IMR-90 (cell line): ENCODE results near the gene CYTH4. TPM values are rescaled to one million over a fixed set of nuclear protein-coding genes. Genes with fewer than 3 reads are reported as not detected.

ENCODE experiments used
- ATAC-seq: fragments of 200-7000 bp; cut with Tn5 transposase; 2 replicates; pipeline ENCODE4 v1.9.1; 2020; ENCODE audit warnings: low read depth, mild to moderate bottlenecking, moderate library complexity
- BruUV-seq: library from RNA; stranded (reverse); fragments of 400-500 nt; replicated peaks from 2 replicates; lab custom pipeline; 2021; lab: Mats Ljungman, UMichigan
- CTCF ChIA-PET: fragments of 300-600 bp; formaldehyde crosslinking; extraction: SDS; loops from one replicate; lab custom pipeline; 2021; ENCODE audit warnings: antibody characterized with exemption; lab: Yijun Ruan, JAX
- POLR2A ChIA-PET: fragments of 300-600 bp; sonication (Branson Sonifier 250); formaldehyde crosslinking; loops from one replicate; lab custom pipeline; 2022; ENCODE audit warnings: antibody characterized with exemption; ENCODE audit not compliant: unreplicated experiment; lab: Charles Lee
- DNase-seq: peaks from one replicate; pipeline ENCODE4 v3.0.0; 2013
- H2AFZ ChIP-seq: replicated peaks from 2 replicates; pipeline ENCODE3; 2013; ENCODE audit warnings: low read length, mild to moderate bottlenecking; ENCODE audit not compliant: poor library complexity
- H2AK5ac ChIP-seq: 2 replicates; pipeline ENCODE4 v1.6.1; 2013; ENCODE audit warnings: low read depth, low read length, inconsistent platforms
- H2AK9ac ChIP-seq: replicated peaks from 2 replicates; pipeline ENCODE3; 2013; ENCODE audit warnings: mild to moderate bottlenecking, low read depth, low read length, moderate library complexity; ENCODE audit not compliant: poor library complexity
- H2BK120ac ChIP-seq: 2 replicates; pipeline ENCODE4 v1.6.1; 2013; ENCODE audit warnings: low read depth, low read length, inconsistent platforms
- H2BK15ac ChIP-seq: 3 replicates; pipeline ENCODE4 v1.6.1; 2013; ENCODE audit warnings: low read depth, low read length, inconsistent platforms
- H2BK20ac ChIP-seq: 2 replicates; pipeline ENCODE4 v1.6.1; 2013; ENCODE audit warnings: low read depth, mild to moderate bottlenecking, inconsistent platforms, low read length, moderate library complexity
- H2BK5ac ChIP-seq: 2 replicates; pipeline ENCODE4 v1.6.1; 2013; ENCODE audit warnings: mild to moderate bottlenecking, low read depth, low read length, inconsistent platforms; ENCODE audit not compliant: poor library complexity, severe bottlenecking
- H3K14ac ChIP-seq: replicated peaks from 2 replicates; pipeline ENCODE4 v1.6.1; 2013; ENCODE audit warnings: low read depth, low read length, inconsistent platforms
- H3K18ac ChIP-seq: 2 replicates; pipeline ENCODE4 v1.6.1; 2013; ENCODE audit warnings: low read depth, low read length, control low read depth
- H3K23ac ChIP-seq: 2 replicates; pipeline ENCODE4 v1.6.1; 2013; ENCODE audit warnings: low read depth, low read length, inconsistent platforms
- H3K27ac ChIP-seq: 2 replicates; pipeline ENCODE4 v1.5.1; 2013; ENCODE audit warnings: mild to moderate bottlenecking, control low read depth, low read length; ENCODE audit not compliant: insufficient read depth
- H3K27me3 ChIP-seq: 2 replicates; pipeline ENCODE4 v1.6.1; 2013; ENCODE audit warnings: low read length; ENCODE audit not compliant: control insufficient read depth, insufficient read depth
- H3K36me3 ChIP-seq: 2 replicates; pipeline ENCODE4 v1.6.1; 2013; ENCODE audit warnings: low read length, mixed read lengths; ENCODE audit not compliant: control insufficient read depth, insufficient read depth
- H3K4ac ChIP-seq: 2 replicates; pipeline ENCODE4 v1.6.1; 2013; ENCODE audit warnings: low read depth, low read length, inconsistent platforms
- H3K4me1 ChIP-seq: 2 replicates; pipeline ENCODE4 v1.6.1; 2013; ENCODE audit warnings: low read length, mixed read lengths; ENCODE audit not compliant: control insufficient read depth, insufficient read depth
- H3K4me2 ChIP-seq: 2 replicates; pipeline ENCODE4 v1.6.1; 2013; ENCODE audit warnings: low read depth, mild to moderate bottlenecking, control low read depth, low read length, moderate library complexity
- H3K4me3 ChIP-seq: 2 replicates; pipeline ENCODE4 v1.5.1; 2013; ENCODE audit warnings: low read depth, mild to moderate bottlenecking, control low read depth, low read length, moderate library complexity; ENCODE audit not compliant: insufficient read depth
- H3K56ac ChIP-seq: 2 replicates; pipeline ENCODE4 v1.6.1; 2013; ENCODE audit warnings: low read length, inconsistent platforms; ENCODE audit not compliant: insufficient read depth; ENCODE audit errors: extremely low read depth
- H3K79me1 ChIP-seq, 2 experiments: 2 replicates each; pipeline ENCODE4 v1.6.1; 2013; ENCODE audit warnings: low read length in 2 of 2, inconsistent platforms in 1 of 2, low read depth in 1 of 2
- H3K9ac ChIP-seq: 2 replicates; pipeline ENCODE4 v1.6.1; 2013; ENCODE audit warnings: low read depth, low read length, control low read depth
- H3K9me1 ChIP-seq: 2 replicates; pipeline ENCODE4 v1.6.1; 2013; ENCODE audit warnings: low read length, inconsistent platforms; ENCODE audit not compliant: insufficient read depth
- H3K9me3 ChIP-seq: 2 replicates; pipeline ENCODE4 v1.6.1; 2013; ENCODE audit warnings: low read length; ENCODE audit not compliant: control insufficient read depth, insufficient read depth
- H4K20me1 ChIP-seq: 2 replicates; pipeline ENCODE4 v1.6.1; 2013; ENCODE audit warnings: low read length, inconsistent platforms; ENCODE audit not compliant: insufficient read depth
- H4K5ac ChIP-seq: 2 replicates; pipeline ENCODE4 v1.6.1; 2013; ENCODE audit warnings: mild to moderate bottlenecking, low read depth, low read length, control low read depth
- H4K8ac ChIP-seq, 2 experiments: 2 replicates each; pipeline ENCODE4 v1.6.1; 2013; ENCODE audit warnings: low read depth in 2 of 2, low read length in 2 of 2, control low read depth in 1 of 2, inconsistent platforms in 1 of 2
- H4K91ac ChIP-seq: 2 replicates; pipeline ENCODE4 v1.6.1; 2013; ENCODE audit warnings: low read depth, low read length, inconsistent platforms; ENCODE audit not compliant: insufficient read depth
- BHLHE40 ChIP-seq: fragments of 150-350 bp; IDR thresholded peaks from 2 replicates; pipeline ENCODE4 v1.6.1; 2016; ENCODE audit warnings: mild to moderate bottlenecking, low read depth, low read length
- CEBPB ChIP-seq: IDR thresholded peaks from 2 replicates; pipeline ENCODE4 v1.6.1; 2012; ENCODE audit warnings: low read depth, low read length, improper control_type of control experiment
- MAFK ChIP-seq: IDR thresholded peaks from 2 replicates; pipeline ENCODE4 v1.6.1; 2012; ENCODE audit warnings: low read depth, low read length, improper control_type of control experiment
- MAZ ChIP-seq: IDR thresholded peaks from 2 replicates; pipeline ENCODE4 v1.6.1; 2012; ENCODE audit warnings: low read depth, mild to moderate bottlenecking, low read length, improper control_type of control experiment, moderate library complexity, borderline replicate concordance
- MXI1 ChIP-seq: IDR thresholded peaks from 2 replicates; pipeline ENCODE4 v1.6.1; 2012; ENCODE audit warnings: low read depth, mild to moderate bottlenecking, low read length, moderate library complexity, borderline replicate concordance
- NFE2L2 ChIP-seq: fragments of 150-350 bp; IDR thresholded peaks from 2 replicates; pipeline ENCODE4 v1.6.1; 2016; ENCODE audit warnings: low read depth, mild to moderate bottlenecking, low read length
- POLR2A ChIP-seq: IDR thresholded peaks from 2 replicates; pipeline ENCODE4 v1.6.1; 2012; ENCODE audit warnings: mild to moderate bottlenecking, low read depth, low read length
- RAD21 ChIP-seq: IDR thresholded peaks from 2 replicates; pipeline ENCODE4 v1.6.1; 2012; ENCODE audit warnings: low read length, improper control_type of control experiment
- RCOR1 ChIP-seq: IDR thresholded peaks from 2 replicates; pipeline ENCODE4 v1.6.1; 2012; ENCODE audit warnings: mild to moderate bottlenecking, low read length, improper control_type of control experiment; ENCODE audit not compliant: insufficient replicate concordance
- RFX5 ChIP-seq: IDR thresholded peaks from 2 replicates; pipeline ENCODE4 v1.8.0; 2012; ENCODE audit warnings: low read depth, mild to moderate bottlenecking, low read length, moderate library complexity
- WGBS, 2 experiments: methylation state at CpG; one replicate each; pipeline versions ENCODE4 v1.1.5 to v1.1.7; 2013; ENCODE audit warnings: missing lambda C conversion rate in 2 of 2; ENCODE audit not compliant: insufficient read length in 1 of 2; ENCODE audit errors: extremely low coverage in 2 of 2; 5-methylcytosine and 5-hydroxymethylcytosine counted together
- dilution Hi-C: fragments of 300-500 bp; cut with HindIII; formaldehyde crosslinking; loops from one replicate; pipeline ENCODE4 v1.14.3; 2018; ENCODE audit warnings: low sequenced_read_pairs; ENCODE audit not compliant: unreplicated experiment
- in situ Hi-C: fragments of 300-500 bp; cut with MboI; formaldehyde crosslinking; loops from 3 replicates; pipeline ENCODE4 v1.14.3; 2019; ENCODE audit warnings: low sequenced_read_pairs, inconsistent platforms, mixed read lengths
- intact Hi-C: fragments of 100-400 bp; cut with micrococcal nuclease; formaldehyde crosslinking; loops from 2 replicates; pipeline ENCODE4 v1.10.0; 2022
- polyA plus RNA-seq, 3 experiments: library from polyadenylated mRNA; depleted of rRNA; stranded (reverse); fragments of >200 nt; gene quantifications; 2 replicates each; pipeline ENCODE4 v1.2.3, GENCODE V29; 2012; ENCODE audit warnings: low replicate concordance in 1 of 3
- total RNA-seq: library from RNA; depleted of rRNA; stranded (reverse); fragments of >200 nt; gene quantifications from 2 replicates; pipeline ENCODE4 v1.2.3, GENCODE V29; 2012
- TF ChIP-seq, protein P1 (sequence below): conservative IDR thresholded peaks from 2 replicates; pipeline ENCODE4 v1.5.1; 2012; ENCODE audit warnings: mild to moderate bottlenecking, low read depth, low read length, improper control_type of control experiment
- TF ChIP-seq, protein P2 (sequence below): fragments of 150-350 bp; IDR thresholded peaks from 2 replicates; pipeline ENCODE4 v1.6.1; 2016; ENCODE audit warnings: low read depth, mild to moderate bottlenecking, low read length, moderate library complexity, borderline replicate concordance
- TF ChIP-seq, protein P3 (sequence below): fragments of 150-350 bp; IDR thresholded peaks from 2 replicates; pipeline ENCODE4 v1.6.1; 2017; ENCODE audit warnings: mild to moderate bottlenecking, antibody characterized with exemption, low read length, low read depth

CYTH4 gene
- total and polyA plus RNA-seq, 2 of the 4 experiments (the other 2 are of a cell fraction) = 0.36 to 0.55 TPM

DNA sequence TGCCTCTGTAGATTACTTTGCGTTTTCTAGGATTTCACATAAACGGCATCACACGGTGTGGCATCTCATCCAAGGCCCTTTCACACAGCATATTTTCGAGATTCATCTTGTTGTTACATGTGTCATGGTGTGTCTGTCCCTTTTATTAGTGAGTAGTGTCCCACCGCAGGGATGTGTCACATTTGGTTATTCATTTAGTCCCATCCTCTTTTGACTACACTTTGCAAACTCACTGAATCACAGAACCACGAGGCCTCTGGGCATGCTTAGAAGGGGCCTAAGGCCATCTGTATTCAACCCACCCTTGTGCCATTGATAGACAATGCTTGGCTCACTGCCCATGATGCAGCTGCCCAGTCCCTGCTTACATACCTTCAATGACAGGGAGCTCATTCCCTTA is 34.1 kb upstream of the CYTH4 start:
- H4K20me1 ChIP-seq = no peaks in the 10 kb centered on the region
- H4K91ac ChIP-seq = no peak overlapping the region
- no peak overlapping the region for H3K4me2 ChIP-seq
- intact Hi-C loops = no loop called here
- no peak for ATAC-seq
- no peak overlapping the region for H3K4me3 ChIP-seq
- no peak overlapping the region for H4K5ac ChIP-seq
- no peak overlapping the region for H2AK9ac ChIP-seq
- no peak overlapping the region for H2BK5ac ChIP-seq
- H3K79me1 ChIP-seq = peaks cover 5 to 7% of the 10 kb centered on the region in 2 experiments; a peak in 3 of 4 replicates
- H3K9me3 ChIP-seq = no peaks in the 10 kb centered on the region
- no peaks in the 10 kb centered on the region for H3K27me3 ChIP-seq
- dilution Hi-C loops = no loop called here
- ChIA-PET POLR2A (no interaction called here), CTCF (interaction anchor here (1.4 kb wide), 1 partner anchor 12 kb away, joined by 5 read pairs; no protein-coding TSS in a partner anchor)
- no peak overlapping the region; the same call in 1 of the 2 replicates for H2AK5ac ChIP-seq
- no peak overlapping the region for H2BK20ac ChIP-seq
- peak overlapping the region; percentile 38 for H2AFZ ChIP-seq
- no TSS peak for BruUV-seq
- no peaks in the 10 kb centered on the region; the same call in none of the 2 replicates for H3K9me1 ChIP-seq
- 0 out of 2 replicates have a peak overlapping the region, but pooled peaks have one; percentile 52 for H3K23ac ChIP-seq
- H3K18ac ChIP-seq = no peak overlapping the region
- no peak overlapping the region for H4K8ac ChIP-seq
- no peak overlapping the region for H3K4ac ChIP-seq
- no peak for DNase-seq
- 40% methylated on average over 1 of the region's 6 CpGs; no CpG with 5 or more reads in 1 of the 2 experiments for WGBS, 2 experiments
- in situ Hi-C loops = no loop called here
- H3K56ac ChIP-seq = no peak overlapping the region
- H2BK120ac ChIP-seq = no peak overlapping the region
- no peaks in the 10 kb centered on the region for H3K36me3 ChIP-seq
- no peak overlapping the region for H2BK15ac ChIP-seq
- no peak for TF ChIP-seq MXI1
- no peak for TF ChIP-seq CEBPB
- TF ChIP-seq MAZ = no peak
- TF ChIP-seq MAFK = no peak
- TF ChIP-seq BHLHE40 = no peak
- TF ChIP-seq, protein P1, sequence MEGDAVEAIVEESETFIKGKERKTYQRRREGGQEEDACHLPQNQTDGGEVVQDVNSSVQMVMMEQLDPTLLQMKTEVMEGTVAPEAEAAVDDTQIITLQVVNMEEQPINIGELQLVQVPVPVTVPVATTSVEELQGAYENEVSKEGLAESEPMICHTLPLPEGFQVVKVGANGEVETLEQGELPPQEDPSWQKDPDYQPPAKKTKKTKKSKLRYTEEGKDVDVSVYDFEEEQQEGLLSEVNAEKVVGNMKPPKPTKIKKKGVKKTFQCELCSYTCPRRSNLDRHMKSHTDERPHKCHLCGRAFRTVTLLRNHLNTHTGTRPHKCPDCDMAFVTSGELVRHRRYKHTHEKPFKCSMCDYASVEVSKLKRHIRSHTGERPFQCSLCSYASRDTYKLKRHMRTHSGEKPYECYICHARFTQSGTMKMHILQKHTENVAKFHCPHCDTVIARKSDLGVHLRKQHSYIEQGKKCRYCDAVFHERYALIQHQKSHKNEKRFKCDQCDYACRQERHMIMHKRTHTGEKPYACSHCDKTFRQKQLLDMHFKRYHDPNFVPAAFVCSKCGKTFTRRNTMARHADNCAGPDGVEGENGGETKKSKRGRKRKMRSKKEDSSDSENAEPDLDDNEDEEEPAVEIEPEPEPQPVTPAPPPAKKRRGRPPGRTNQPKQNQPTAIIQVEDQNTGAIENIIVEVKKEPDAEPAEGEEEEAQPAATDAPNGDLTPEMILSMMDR = no peak
- TF ChIP-seq RFX5 = no peak
- no peak for TF ChIP-seq RCOR1
- no peak for TF ChIP-seq POLR2A
- TF ChIP-seq, protein P2, sequence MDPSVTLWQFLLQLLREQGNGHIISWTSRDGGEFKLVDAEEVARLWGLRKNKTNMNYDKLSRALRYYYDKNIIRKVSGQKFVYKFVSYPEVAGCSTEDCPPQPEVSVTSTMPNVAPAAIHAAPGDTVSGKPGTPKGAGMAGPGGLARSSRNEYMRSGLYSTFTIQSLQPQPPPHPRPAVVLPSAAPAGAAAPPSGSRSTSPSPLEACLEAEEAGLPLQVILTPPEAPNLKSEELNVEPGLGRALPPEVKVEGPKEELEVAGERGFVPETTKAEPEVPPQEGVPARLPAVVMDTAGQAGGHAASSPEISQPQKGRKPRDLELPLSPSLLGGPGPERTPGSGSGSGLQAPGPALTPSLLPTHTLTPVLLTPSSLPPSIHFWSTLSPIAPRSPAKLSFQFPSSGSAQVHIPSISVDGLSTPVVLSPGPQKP = no peak
- TF ChIP-seq, protein P3, sequence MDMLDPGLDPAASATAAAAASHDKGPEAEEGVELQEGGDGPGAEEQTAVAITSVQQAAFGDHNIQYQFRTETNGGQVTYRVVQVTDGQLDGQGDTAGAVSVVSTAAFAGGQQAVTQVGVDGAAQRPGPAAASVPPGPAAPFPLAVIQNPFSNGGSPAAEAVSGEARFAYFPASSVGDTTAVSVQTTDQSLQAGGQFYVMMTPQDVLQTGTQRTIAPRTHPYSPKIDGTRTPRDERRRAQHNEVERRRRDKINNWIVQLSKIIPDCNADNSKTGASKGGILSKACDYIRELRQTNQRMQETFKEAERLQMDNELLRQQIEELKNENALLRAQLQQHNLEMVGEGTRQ = no peak
- no peak for TF ChIP-seq NFE2L2
- TF ChIP-seq RAD21 = no peak
- H3K4me1 ChIP-seq = peaks cover 12% of the 10 kb centered on the region
- H3K9ac ChIP-seq = no peak overlapping the region
- H3K14ac ChIP-seq = no peak overlapping the region
- H3K27ac ChIP-seq = no peak overlapping the region
